Measurements from ENCODE around the gene TEP1.
"Not testable (repeated sequence)": the region's sequence is repeated elsewhere in the genome, so short reads cannot be mapped to it uniquely, and the experiment has no call there.

TEP1 gene

DNA sequence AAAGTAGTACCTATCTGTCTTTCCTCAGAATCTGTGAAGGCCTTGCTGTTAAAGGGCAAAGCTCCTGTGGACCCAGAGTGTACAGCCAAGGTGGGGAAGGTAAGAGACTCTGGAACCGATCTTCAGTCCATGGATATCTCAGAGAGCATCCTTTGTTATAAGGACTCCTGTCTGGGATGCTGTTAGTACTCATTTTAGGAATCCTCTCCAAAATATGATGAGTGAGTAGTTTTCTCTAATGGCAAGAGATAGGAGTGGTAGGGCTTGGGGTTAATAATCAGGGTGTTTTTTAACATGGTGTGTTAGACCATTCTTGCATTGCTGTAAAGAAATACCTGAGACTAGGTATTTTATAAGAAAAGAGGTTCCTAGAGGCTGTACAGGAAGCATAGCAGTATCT, 67.9 kb downstream of the TEP1 start:
- Histone ChIP-seq H2AFZ (ENCODE audit: low read depth, low read length) (no peak overlapping the region), H3K4me1 (ENCODE audit: low read length) (peaks cover 5% of the 10 kb centered on the region), H3K36me3 (replicated peaks; ENCODE audit: low read depth, low read length) (peaks cover 28% of the 10 kb centered on the region), H4K20me1 (ENCODE audit: insufficient read depth, low read length) (no peaks in the 10 kb centered on the region), H3K9ac (ENCODE audit: low read length) (no peak overlapping the region), H3K4me2 (ENCODE audit: low read length) (no peak overlapping the region), H3K79me2 (ENCODE audit: low read length) (peaks cover 14% of the 10 kb centered on the region), H3K27me3 (ENCODE audit: low read depth, low read length) (no peaks in the 10 kb centered on the region), H3K4me3 (ENCODE audit: low read length) (no peak overlapping the region), H3K9me3 (ENCODE audit: insufficient read depth, low read length) (no peaks in the 10 kb centered on the region), H3K27ac (ENCODE audit: low read length) (no peak overlapping the region)
- TF ChIP-seq, protein P1, sequence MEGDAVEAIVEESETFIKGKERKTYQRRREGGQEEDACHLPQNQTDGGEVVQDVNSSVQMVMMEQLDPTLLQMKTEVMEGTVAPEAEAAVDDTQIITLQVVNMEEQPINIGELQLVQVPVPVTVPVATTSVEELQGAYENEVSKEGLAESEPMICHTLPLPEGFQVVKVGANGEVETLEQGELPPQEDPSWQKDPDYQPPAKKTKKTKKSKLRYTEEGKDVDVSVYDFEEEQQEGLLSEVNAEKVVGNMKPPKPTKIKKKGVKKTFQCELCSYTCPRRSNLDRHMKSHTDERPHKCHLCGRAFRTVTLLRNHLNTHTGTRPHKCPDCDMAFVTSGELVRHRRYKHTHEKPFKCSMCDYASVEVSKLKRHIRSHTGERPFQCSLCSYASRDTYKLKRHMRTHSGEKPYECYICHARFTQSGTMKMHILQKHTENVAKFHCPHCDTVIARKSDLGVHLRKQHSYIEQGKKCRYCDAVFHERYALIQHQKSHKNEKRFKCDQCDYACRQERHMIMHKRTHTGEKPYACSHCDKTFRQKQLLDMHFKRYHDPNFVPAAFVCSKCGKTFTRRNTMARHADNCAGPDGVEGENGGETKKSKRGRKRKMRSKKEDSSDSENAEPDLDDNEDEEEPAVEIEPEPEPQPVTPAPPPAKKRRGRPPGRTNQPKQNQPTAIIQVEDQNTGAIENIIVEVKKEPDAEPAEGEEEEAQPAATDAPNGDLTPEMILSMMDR (IDR thresholded peaks at IDR 0.05; ENCODE audit: low read depth, low read length), result no peak
- no peak for TF ChIP-seq EZH2phosphoT487 (IDR thresholded peaks at IDR 0.05; ENCODE audit: low read depth)

DNA sequence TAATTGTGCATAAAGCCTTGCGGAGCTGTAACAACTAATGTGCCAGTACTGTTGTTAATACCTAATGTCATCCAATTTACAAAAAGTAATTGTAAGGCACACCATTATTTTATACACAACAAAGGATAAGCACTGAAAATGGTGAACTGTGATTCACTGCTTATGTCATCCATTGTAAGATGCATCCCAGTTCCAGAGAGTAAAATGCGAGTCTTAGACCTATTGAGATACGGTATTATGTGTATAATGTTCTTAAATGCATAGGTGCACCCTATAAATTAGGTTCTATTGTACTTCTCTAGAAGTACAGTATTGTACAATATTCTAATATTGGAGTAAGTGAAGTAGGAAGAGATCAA, 69.5 kb downstream of the TEP1 start:
- peak overlapping the region; percentile 69 for H2AFZ ChIP-seq (ENCODE audit: low read depth, low read length)
- H3K27ac ChIP-seq (ENCODE audit: low read length), result peak overlapping the region; percentile 70
- no peaks in the 10 kb centered on the region for H3K9me3 ChIP-seq (ENCODE audit: insufficient read depth, low read length)

DNA sequence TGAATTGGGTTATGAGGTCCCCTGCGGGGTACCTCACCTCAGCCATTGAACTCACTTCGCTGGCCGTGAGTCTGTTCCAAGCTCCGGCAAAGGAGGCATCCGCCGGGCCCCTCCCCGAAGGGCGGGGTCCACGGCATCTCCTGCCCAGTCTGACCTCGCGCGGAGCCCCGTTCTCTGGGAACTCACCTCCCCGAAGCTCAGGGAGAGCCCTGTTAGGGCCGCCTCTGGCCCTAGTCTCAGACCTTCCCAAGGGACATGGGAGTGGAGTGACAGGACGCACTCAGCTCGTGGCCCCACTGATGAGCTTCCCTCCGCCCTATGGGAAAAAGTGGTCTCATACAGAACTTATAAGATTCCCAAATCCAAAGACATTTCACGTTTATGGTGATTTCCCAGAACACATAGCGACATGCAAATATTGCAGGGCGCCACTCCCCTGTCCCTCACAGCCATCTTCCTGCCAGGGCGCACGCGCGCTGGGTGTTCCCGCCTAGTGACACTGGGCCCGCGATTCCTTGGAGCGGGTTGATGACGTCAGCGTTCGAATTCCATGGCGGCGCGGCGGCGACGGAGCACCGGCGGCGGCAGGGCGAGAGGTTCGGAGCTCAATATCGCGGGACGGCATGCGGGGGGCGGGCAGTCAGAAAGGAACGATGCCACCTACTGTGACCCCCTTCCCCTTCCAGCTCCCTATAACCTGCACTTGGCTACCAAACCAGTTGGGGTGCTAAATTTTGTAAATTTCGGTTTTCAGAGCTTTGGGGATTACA, 70.0 kb downstream of the TEP1 start, which contains the start of gene PARP2:
Gene PARP2, plus strand, starts transcription at position 544 of the 770 bp plus-strand sequence. Its CDS starts 7 bp downstream, at position 551.
- H3K27me3 ChIP-seq (ENCODE audit: low read depth, low read length), result no peaks in the 10 kb centered on the region
- peak within 1 kb of the TSS; percentile 70 for H3K27ac ChIP-seq (ENCODE audit: low read length)
- peaks cover 20% of the 10 kb centered on the region for H3K36me3 ChIP-seq (replicated peaks; ENCODE audit: low read depth, low read length)
- H4K20me1 ChIP-seq (ENCODE audit: insufficient read depth, low read length), result no peaks in the 10 kb centered on the region
- H3K9ac ChIP-seq (ENCODE audit: low read length), result peak within 1 kb of the TSS; percentile 87
- TF ChIP-seq EZH2phosphoT487 (IDR thresholded peaks at IDR 0.05; ENCODE audit: low read depth), result no peak
- TF ChIP-seq, protein P1 (IDR thresholded peaks at IDR 0.05; ENCODE audit: low read depth, low read length), result no peak
- H3K4me2 ChIP-seq (ENCODE audit: low read length), result peak within 1 kb of the TSS; percentile 93
- H3K4me3 ChIP-seq (ENCODE audit: low read length), result peak within 1 kb of the TSS; percentile 93
- peaks cover 5% of the 10 kb centered on the region for H3K4me1 ChIP-seq (ENCODE audit: low read length)
- peak within 1 kb of the TSS; percentile 70 for H2AFZ ChIP-seq (ENCODE audit: low read depth, low read length)
- H3K79me2 ChIP-seq (ENCODE audit: low read length), result peaks cover 14% of the 10 kb centered on the region
- H3K9me3 ChIP-seq (ENCODE audit: insufficient read depth, low read length), result no peaks in the 10 kb centered on the region

More for the DNA sequence above, 69.5 kb downstream of the TEP1 start:
- Histone ChIP-seq H3K79me2 (ENCODE audit: low read length) (peaks cover 14% of the 10 kb centered on the region), H4K20me1 (ENCODE audit: insufficient read depth, low read length) (no peaks in the 10 kb centered on the region), H3K9ac (ENCODE audit: low read length) (peak overlapping the region; percentile 87), H3K36me3 (replicated peaks; ENCODE audit: low read depth, low read length) (peaks cover 20% of the 10 kb centered on the region), H3K27me3 (ENCODE audit: low read depth, low read length) (no peaks in the 10 kb centered on the region), H3K4me3 (ENCODE audit: low read length) (peak overlapping the region; percentile 93), H3K4me2 (ENCODE audit: low read length) (peak overlapping the region; percentile 93), H3K4me1 (ENCODE audit: low read length) (peaks cover 5% of the 10 kb centered on the region)
- TF ChIP-seq, protein P1 (IDR thresholded peaks at IDR 0.05; ENCODE audit: low read depth, low read length), result no peak
- TF ChIP-seq EZH2phosphoT487 (IDR thresholded peaks at IDR 0.05; ENCODE audit: low read depth), result no peak

DNA sequence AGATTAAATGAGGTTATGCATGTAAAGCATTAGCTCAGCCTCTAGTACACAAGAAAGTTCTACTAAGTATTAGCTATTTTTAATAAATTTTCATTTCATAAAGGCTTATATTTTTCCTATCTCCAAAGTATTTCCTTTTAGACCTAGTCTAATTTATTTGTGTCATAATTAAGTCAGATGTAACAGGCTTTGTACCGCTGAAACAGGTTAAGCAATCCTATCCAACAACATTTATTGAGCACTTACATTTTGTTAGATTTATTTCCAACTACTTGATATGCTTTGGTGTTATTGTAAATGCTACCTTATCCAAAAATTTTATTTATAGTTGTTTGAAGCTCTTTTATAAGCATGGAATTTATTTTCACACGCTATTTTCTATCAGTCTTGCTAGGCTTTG, 71.7 kb downstream of the TEP1 start:
- TF ChIP-seq, protein P1 (IDR thresholded peaks at IDR 0.05; ENCODE audit: low read depth, low read length), result no peak
- TF ChIP-seq EZH2phosphoT487 (IDR thresholded peaks at IDR 0.05; ENCODE audit: low read depth), result no peak
- H3K27ac ChIP-seq (ENCODE audit: low read length), result no peak overlapping the region
- no peaks in the 10 kb centered on the region for H3K27me3 ChIP-seq (ENCODE audit: low read depth, low read length)
- H3K36me3 ChIP-seq (replicated peaks; ENCODE audit: low read depth, low read length), result peaks cover 10% of the 10 kb centered on the region
- 0 out of 2 replicates have a peak overlapping the region, but pooled peaks have one; percentile 0 for H2AFZ ChIP-seq (ENCODE audit: low read depth, low read length)
- H3K4me1 ChIP-seq (ENCODE audit: low read length), result peaks cover 5% of the 10 kb centered on the region
- no peaks in the 10 kb centered on the region for H4K20me1 ChIP-seq (ENCODE audit: insufficient read depth, low read length)
- peaks cover 14% of the 10 kb centered on the region for H3K79me2 ChIP-seq (ENCODE audit: low read length)
- peak overlapping the region; percentile 93 for H3K4me3 ChIP-seq (ENCODE audit: low read length)
- H3K9me3 ChIP-seq (ENCODE audit: insufficient read depth, low read length), result no peaks in the 10 kb centered on the region
- H3K4me2 ChIP-seq (ENCODE audit: low read length), result peak overlapping the region; percentile 93
- H3K9ac ChIP-seq (ENCODE audit: low read length), result peak overlapping the region; percentile 87; the same call in 1 of the 2 replicates

DNA sequence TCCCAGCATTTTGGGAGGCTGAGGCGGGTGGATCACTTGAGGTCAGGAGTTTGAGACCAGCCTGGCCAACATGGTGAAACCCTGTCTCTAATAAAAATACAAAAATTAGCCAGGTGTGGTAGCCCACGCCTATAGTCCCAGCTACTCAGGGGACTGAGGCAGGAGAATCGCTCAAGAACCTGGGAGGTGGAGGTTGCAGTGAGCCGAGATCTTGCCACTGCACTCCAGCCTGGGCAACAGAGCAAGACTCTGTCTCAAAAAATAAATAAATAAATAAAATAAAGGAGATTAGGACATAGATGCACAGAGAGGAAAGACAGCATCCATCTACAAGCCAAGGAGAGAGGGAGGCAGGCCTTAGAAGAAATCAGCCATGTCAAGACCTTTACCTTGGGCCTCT, 72.3 kb downstream of the TEP1 start:
- not testable (repeated sequence) for H3K27me3 ChIP-seq (ENCODE audit: low read depth, low read length); H3K27ac ChIP-seq (ENCODE audit: low read length); H2AFZ ChIP-seq (ENCODE audit: low read depth, low read length); H3K9me3 ChIP-seq (ENCODE audit: insufficient read depth, low read length); H3K4me3 ChIP-seq (ENCODE audit: low read length); H3K36me3 ChIP-seq (replicated peaks; ENCODE audit: low read depth, low read length); H3K4me1 ChIP-seq (ENCODE audit: low read length); H4K20me1 ChIP-seq (ENCODE audit: insufficient read depth, low read length); H3K4me2 ChIP-seq (ENCODE audit: low read length); H3K9ac ChIP-seq (ENCODE audit: low read length)
- H3K79me2 ChIP-seq (ENCODE audit: low read length), result peaks cover 14% of the 10 kb centered on the region

Data from OCI-LY3 (cell line).